Pons (tissue), 1 donor: ENCODE measurements around the gene MICOS13.
"Not testable (repeated sequence)": the region's sequence is repeated elsewhere in the genome, so short reads cannot be mapped to it uniquely, and the experiment has no call there.

ENCODE experiments used
- DNase-seq: peaks from one replicate; pipeline ENCODE4 v3.0.0-alpha.2; 2016; ENCODE audit warnings: low spot score

MICOS13 gene, protein sequence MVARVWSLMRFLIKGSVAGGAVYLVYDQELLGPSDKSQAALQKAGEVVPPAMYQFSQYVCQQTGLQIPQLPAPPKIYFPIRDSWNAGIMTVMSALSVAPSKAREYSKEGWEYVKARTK

DNA sequence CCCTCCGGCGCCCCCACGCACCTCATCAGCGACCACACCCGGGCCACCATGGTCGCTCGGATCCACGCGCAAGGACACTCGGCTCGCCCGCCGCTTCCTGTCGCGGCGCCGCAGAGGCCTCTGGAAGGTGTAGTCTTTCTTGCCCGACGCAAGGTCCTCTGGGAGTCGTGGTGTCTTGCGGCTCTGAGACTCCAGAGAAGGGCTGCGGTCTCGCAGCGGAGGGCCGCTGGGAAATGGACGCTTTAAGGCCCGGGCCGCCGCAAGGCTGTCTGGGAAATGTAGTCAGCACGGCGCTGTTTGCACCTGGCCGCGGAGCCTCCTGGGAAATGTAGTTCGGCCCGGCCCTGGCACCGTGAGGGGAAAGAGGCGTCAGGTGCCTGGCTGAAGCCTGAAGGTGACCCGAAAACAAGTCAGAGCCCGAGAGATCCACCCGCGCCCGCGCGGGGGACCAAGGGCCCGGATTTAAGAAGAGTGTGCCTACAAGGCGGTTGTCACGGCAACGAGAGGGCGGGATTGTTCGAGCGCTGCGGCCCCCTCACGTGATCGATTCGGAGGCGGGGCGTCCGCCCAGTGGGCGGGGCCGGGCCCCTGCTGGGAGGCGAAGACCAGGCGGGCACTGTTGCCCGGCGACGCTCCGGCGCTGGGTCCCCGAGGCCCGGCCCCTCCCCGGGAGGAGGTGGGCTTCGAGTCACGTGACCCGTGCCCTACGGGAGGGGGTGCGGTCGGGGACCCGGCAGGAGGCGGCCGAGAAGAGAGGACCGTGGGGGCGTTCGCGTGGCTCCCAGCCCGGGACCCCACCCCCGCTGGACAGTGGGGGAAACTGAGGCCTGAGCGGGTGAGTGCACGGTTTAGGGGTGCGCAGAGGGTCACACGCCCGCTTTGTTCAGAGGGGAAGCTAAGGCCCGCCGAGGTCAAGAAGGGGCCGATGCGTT, at the start of gene MICOS13, which contains the start of gene HSD11B1L:
Gene MICOS13, minus strand, starts transcription at position 80 of the 932 bp plus-strand sequence. Its CDS starts 30 bp downstream, at position 50.
Gene HSD11B1L, plus strand, starts transcription at position 591 of the 932 bp plus-strand sequence. CDS start 3,806 bp downstream, outside the sequence.
- peak; percentile 99 for DNase-seq

DNA sequence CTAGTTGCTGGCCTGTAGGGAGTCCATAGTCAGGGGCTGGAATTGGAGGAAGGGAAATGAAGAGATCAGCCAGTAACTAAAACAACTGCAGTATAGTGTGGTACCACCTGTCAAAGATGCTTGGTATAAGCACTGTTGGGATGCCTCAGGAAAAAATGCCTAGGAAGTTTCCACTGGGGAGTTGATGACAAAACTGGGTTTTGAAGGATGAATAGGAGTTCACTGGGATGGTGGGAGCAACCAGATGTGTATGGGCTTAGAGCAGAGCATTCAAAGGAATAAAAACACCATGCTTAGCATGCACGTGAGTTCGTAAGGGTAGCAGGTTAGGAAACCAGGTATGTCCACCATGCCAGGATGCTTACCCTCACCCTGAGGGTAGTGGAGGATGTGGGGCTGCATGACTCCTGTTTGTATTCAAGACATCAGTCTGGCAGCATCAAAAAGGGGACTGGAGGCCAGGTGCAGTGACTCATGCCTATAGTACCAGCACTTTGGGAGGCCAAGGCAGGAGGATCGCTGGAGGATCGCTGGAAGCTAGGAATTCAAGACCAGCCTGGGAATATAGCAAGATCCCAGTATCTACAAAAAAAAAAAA, 47.2 kb upstream of the MICOS13 start:
- DNase-seq, result no peak

DNA sequence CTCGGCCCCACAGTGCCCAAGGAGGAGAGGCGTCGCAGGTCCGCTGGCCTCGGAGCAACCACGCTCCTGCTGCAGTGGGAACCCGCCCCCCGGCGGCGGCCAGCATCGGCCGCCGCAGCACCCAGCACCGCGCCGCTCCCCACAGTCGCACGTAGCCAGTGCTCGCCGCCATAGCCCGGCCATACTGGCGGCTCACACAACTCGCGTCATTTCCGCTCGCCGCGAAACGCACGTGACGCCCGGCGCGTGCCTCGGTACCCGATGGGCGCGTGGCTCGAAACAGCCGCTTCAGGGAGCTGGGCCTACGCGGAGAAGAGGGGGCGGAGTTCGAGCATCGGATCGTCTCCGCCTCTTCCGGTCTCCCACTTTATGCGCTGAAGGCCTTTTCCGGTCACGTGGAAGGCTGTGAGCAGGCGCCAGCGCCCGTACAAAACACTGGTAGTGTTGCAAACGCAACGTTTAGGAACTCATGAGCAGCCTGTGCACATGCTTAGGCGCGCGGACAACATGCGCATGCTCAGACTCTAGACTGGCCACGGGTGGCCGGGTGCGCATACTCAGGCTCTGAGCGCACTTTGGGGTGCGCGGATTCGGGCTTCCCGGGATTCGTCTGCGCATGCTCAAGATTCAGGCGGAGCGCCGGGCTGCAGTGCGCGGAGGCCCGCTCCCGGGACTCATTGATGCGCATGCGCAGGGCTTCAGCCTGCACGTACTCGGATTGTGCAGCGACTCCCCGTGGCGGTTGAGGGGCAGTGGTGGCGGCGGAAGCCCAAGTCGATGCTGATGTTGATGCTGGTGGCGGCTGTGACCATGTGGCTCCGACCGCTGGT, 39.9 kb upstream of the MICOS13 start, which contains the start of the genes CATSPERD and LONP1:
Gene CATSPERD, plus strand, starts transcription at position 677 of the 830 bp plus-strand sequence. Its CDS starts 101 bp downstream, at position 778.
Gene LONP1, minus strand, starts transcription at position 186 of the 830 bp plus-strand sequence. Its CDS starts 14 bp downstream, at position 172.
- peak; percentile 99 for DNase-seq

DNA sequence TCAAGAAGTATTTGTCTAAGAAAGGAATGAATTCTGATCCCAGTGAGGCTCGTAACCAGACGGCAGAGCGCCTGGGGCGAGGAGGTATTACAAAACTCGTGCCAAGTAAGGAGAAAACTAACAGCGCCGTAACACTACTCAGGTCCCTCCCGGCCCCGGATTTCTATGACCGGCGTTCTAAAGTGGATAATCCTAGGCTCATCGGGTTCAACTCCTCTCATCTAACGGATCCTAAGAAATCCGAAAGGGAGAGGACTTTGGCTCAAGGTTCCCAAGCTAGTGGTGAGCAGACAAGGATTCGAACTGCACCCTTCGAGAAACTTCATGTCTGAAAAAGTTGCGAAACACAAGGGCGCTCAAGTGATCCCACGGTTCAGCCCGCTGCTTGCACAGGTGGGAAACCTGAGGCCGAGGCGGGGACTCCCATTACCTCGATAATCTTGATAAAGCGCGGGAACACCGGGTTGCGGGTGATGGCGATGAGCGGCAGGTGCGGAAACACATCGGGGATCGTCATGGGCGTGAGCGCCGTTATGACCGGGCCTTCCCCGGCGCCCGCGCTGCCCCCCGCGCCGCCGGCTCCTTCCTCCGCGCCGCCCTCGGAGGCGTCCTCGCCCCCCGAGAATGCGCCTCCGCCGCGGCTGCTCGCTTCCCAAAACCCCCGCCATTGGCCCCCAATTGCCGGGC, 39.1 kb upstream of the MICOS13 start:
- DNase-seq, result peak; percentile 11

DNA sequence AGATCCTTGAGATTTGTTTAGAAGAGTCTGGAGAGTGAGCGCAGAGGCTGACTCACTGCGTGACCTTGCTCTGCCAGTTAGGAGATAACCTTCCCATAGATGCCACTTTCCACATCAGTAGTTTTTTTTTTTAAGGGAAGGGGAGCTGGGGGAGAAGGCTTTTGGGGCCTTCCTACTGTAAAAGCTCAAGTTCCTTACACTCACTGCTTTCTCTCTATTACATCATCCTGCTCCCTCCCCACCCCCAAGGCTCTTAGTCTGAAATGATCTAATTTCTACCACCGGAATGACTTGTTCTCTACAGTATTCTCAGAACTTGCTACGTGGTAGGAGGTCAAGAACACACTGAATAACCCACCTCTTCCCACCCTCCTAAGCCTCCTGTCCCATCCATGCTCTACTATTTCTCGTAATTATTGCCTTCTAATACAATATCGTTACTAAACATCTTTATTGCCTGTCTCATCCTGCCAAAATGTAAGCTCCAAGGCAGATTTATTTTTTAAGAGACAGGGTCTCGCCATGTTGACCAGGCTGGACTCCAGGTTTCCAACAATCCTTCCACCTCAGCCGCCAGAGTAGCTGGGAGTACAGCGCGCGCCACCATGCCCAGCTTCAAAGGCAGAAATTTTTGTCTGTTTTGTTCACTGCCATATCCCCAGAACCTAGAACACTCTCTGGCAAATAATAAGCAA, 38.4 kb upstream of the MICOS13 start:
- no peak for DNase-seq

DNA sequence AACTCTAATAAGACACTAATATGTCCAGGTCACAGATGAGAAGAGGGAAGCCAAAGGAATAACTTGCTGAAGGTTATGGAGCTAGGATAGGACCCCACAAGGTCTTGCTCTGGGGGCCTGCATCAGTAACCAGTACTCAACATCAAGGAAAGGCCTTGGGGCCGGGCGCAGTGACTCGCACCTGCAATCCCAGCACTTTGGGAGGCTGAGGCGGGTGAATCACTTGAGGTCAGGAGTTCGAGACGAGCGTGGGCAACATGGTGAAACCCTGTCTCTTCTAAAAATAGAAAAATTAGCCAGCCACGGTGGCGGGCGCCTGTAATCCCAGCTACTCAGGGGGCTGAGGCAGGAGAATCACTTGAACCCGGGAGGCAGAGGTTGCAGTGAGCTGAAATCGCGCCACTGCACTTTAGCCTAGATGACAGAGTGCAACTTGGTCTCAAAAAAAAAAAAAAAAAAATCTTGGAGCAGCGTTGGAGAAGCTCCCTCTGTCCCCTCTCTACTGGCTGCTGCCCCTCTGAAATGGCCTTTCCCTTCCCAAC, 37.8 kb upstream of the MICOS13 start:
- DNase-seq, result no peak

DNA sequence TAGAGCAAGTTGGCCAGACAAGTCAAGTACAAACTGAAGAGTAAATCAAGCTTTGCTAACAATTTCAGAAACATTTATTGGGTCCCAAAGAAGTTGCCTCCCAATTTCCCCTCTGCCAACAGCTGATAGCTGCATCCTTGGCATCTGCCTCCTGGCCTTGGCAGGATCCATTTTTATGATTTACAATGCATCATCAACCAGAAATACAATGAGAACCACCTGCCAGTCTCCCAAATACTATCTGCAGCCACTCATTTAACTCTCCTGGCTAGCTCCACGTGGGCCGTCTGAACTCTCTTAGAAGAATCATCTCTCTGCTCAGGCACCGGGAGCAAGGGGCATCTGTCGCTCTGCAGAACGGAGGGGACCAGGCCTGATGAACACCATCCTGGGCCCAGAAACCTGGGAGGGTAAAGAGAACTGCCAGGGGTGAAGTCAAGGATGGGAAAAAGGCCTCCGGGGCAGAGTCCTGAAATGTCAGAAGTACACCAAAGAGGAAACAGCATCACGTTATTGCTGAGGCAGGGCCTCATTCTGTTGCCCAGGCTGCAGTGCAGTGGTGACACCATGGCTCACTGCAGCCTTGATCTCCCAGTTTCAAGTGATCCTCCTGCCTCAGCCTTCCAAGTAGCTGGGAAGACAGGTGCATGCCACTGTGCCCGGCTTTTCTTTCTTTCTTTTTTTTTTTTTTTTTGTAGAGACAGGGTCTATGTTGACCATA, 37.1 kb upstream of the MICOS13 start:
- DNase-seq, result no peak

DNA sequence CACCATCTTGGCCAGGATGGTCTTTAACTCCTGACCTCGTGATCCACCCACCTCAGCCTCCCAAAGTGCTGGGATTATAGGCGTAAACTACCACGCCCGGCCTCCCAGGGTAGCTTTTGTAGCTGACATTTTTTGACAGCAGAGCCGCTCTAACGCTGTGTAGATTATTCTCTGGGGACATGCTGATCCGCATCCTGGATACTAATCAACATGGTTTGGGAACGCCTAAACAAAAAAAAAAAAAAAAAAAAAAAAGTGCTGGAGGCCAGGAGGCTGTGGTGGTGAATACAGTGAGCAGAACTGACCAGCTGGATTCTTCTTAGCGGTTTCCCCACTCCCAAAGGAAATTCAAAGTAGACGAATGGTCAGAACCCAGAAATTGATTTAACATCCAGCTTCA, 34.5 kb upstream of the MICOS13 start:
- no peak for DNase-seq

DNA sequence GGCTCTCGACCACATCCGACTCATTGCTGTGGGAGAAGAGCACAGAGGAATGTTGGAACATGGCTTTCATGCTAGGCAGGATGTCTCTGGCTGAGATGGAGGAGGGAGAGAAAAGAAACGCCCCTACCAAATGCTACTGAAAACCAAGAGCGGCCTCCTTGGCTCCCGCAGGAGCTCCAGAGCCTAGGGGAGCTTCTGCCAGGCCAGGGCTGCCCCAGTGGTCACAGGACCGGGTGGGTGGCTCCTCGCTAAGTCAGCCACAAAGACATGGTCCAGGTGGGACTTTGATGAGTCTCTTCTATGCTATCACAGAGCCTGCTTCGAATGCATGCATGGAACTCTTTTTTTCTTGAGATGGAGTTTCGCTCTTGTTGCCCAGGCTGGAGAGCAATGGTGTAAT, 32.9 kb upstream of the MICOS13 start:
- DNase-seq, result no peak

DNA sequence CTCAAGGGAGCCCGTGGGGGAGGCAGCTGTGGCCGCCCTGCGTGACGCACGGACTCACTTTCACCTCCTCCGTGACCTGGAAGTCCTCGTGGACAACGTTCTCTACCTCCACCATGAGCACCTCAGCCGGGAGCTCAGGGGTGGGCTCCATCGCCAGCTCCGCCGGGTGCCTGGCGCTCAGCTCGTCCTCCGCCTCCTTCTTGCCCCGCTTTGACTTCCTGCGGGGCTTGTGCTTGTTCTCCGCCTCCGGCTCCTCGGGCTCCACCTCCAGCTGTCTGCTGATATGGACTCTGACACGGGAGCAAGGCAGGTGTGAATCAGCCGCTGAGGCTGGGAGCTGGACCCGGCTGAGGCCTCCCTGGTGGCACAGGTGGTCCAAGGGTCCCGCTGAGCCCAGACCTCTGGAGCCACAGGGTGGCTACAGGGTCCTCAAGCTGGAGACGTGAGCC, 31.4 kb upstream of the MICOS13 start:
- DNase-seq, result no peak

DNA sequence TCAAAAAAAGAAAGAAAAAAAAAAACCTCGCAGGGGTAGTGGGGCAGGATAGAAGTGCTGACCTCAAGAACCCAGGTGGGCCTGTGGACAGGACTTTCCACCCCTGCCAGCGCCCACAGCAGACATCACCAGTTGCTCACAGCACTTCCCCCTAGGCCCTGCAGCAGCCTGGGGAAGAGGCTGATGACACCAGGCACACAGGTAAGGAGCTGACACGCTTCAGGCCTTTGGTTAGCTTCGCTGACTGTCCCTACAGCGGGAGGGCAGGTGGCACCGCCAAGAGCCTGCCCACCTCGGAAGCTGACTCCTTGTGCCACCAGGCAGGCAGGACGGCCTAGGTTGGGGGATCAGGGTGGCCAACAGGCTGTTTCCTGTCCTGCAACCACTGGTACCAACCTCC, 30.7 kb upstream of the MICOS13 start:
- DNase-seq, result no peak

DNA sequence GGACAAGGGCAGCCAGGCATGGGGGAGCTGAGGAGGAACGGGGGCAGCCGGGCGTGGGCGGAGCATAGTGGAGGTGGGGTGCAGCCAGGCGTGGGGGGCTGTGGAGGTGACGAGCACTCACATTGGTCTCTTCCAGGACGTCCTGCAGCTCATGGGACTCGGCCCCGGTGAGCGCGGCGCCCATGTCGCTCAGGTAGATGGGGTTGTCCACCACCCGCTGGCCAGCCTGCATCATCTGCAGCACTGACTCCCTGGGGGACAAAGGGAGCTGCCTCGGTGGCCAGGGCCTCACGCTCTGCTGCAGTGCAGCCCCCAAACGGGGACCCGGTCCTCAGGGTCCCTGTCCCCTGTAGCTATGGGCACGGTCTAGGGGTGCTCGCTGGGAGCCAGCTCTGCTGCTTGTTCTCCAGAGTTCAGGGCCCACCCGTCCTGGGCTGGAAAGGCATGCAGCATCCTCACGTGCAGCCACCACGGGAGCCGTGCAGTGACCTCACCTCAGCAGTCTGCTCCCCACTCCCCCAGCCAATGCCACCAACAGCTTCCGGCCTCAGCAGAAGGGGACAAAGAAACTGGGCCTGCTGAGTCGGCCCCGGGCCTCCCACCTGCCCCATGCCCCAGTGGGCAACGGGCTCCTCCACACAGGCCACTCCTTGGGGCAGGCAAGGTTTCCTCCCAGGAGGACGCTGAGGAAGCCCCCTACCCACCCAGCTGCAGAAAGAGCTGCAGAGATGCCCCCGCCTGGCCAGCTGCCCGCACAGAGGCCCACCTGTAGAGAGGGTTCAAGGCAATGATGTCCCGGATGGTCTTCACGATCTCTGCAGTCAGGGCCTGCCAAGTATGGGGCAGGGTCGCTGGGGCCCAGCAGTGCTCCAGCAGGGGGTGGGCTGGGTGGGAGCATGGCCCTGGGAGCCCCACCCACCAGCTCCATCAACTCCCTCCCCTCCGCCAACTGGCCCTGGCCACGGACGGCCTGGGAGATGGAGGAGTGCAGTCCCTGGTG, 27.6 kb upstream of the MICOS13 start:
- no peak for DNase-seq

DNA sequence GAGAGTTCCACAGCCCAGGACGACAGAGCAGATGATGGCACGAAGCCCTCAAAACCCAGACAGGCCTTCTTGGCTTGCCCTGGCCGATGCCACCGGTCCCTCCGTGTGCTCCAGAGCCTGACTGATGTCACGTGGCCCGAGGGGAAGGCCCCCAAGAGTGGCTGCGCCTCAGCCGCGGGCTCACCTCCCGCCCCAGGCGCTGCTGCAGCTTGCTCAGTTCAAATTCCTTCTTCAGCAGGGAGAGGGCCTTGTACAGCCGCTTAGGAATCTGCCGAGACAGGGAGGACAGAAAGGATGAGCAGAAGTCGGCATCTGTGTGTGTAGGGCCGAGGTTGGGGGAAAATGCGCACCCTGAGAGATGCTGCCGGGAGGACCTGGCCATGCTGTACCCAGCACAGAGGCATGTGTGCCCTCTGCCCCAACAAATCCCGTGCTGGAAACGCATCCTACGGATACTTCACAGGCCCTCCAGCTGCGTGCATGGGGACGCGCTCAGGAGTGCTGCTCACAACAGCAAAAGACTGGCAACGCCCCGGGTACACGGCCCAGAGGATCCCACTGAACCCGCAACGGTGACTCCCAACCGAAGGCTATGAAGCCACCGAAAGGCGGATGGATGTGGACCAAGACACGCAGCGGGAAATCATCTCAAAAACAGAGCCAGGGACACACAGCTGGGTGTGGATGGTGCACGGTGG, 26.7 kb upstream of the MICOS13 start:
- DNase-seq, result no peak

DNA sequence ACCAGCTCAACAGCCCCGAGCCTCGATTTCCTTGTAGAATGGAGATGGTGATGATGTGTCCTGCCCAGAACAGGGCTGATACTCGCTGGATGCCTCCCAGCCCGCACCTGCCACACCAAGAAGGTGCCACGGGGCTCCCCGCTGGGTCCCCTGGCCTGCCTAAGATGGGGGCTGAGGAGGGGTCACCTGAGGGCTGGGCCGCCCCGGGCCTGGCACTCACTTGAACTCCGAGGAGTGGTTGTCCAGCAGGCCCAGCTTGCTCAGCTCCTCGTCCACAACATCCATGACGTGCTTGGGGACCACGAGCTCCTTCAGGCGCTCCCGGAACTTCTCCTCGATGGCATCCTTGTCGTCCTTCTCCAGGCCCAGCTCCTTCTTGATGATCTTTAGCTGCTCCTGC, 25.2 kb upstream of the MICOS13 start:
- DNase-seq, result no peak

DNA sequence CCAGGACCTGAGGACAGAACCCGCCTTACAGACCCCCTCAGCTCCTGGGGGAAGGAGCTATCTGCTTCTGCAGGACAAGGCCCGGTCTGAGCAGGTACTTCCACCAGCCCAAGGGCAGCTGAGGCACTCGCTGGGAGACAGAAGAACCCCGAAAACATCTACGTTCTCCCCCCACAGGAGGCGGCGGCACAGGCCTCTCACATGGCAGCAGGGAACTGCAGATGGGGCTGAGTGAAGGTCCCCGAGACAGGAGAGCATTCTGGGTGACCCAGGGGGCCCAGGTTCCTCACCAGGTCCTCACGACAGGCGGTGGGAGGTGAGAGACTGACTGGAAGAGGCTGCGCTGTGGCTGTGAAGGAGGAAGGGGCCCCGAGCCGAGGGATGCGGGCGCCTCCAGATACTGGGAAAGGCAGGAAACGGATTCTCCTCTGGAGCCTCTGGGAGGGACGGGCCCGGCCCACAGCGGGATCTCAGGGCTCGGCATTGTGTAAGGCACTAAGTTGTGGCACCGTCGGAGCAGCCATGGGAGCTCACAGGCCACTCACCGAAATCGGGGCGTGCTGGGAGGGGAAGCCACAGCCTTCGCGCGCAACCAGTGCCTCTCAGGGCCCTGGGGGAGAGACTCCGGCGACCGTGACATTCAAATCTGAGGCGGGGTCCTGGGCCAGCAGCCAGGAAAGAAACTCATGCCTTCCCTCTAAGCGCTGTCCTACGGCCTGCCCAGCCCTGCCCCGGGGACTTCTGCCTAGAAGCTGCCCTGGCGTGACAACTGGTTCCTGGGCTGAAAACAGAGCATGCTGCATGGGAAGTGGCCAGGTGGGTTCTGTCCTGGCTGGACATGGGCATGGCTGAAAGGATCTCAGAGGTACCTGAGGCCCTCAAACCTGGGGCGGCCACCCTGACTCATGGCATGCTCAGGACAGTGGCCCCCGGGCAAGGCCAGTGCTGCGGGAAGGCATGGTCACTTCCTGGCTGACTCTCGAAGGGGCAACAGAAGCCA, 23.8 kb upstream of the MICOS13 start:
- no peak for DNase-seq

DNA sequence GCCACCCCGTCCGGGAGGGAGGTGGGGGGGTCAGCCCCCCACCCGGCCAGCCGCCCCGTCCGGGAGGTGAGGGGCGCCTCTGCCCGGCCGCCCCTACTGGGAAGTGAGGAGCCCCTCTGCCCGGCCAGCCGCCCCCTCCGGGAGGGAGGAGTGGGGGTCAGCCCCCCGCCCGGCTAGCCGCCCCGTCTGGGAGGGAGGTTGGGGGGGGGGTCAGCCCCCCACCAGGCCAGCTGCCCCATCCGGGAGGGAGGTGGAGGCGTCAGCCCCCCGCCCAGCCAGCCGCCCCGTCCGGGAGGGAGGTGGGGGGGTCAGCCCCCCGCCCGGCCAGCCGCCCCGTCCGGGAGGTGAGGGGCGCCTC, 21.7 kb upstream of the MICOS13 start:
- DNase-seq, result not testable (repeated sequence)
